ENCODE data around the gene LRRK2.
A peak's percentile ranks its signal among the peaks of the same experiment; 100 is the strongest.

The LRRK2 gene

DNA sequence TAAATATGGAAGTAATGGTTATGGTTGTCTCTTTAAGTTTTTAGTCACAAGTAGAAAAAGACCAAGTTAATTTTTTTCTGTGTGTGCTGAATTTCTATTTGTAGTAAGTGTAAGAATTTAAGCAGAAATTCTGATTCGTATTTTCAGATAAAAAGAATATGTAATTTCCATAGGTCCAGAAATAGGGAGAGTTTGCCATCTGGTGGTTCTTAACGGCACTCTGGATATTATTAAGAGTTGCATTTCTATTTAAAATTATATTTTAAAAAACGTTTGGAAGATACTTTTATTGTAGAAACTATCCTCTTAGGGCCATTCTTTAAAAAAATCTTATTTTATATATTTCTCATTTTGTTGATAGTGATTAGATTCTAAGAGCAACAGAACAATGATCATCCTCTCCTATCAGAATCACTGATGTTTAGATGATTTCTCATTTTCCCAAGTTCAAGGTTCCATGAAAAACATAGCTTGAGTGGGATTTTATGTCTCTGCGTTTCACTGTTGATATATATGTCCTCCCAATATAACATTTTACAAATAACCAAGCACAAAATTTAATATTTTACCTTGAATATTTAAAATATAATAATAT, 88.3 kb downstream of the LRRK2 start:
- no peak for DNase-seq (ENCODE audit: extremely low read depth, insufficient read length)
- no peaks in the 10 kb centered on the region for H3K27me3 ChIP-seq (replicated peaks; ENCODE audit: control insufficient read depth, insufficient read depth, low read length)
- no peak overlapping the region for H3K4me3 ChIP-seq (replicated peaks; ENCODE audit: low read depth, low read length)
- H3K36me3 ChIP-seq (ENCODE audit: control insufficient read depth, insufficient read depth, low read length), result no peaks in the 10 kb centered on the region; the same call in 1 of the 2 replicates
- TF ChIP-seq, protein P1, sequence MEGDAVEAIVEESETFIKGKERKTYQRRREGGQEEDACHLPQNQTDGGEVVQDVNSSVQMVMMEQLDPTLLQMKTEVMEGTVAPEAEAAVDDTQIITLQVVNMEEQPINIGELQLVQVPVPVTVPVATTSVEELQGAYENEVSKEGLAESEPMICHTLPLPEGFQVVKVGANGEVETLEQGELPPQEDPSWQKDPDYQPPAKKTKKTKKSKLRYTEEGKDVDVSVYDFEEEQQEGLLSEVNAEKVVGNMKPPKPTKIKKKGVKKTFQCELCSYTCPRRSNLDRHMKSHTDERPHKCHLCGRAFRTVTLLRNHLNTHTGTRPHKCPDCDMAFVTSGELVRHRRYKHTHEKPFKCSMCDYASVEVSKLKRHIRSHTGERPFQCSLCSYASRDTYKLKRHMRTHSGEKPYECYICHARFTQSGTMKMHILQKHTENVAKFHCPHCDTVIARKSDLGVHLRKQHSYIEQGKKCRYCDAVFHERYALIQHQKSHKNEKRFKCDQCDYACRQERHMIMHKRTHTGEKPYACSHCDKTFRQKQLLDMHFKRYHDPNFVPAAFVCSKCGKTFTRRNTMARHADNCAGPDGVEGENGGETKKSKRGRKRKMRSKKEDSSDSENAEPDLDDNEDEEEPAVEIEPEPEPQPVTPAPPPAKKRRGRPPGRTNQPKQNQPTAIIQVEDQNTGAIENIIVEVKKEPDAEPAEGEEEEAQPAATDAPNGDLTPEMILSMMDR (IDR thresholded peaks at IDR 0.05; ENCODE audit: insufficient read depth, low read length, poor library complexity, severe bottlenecking), result peak; percentile 41

DNA sequence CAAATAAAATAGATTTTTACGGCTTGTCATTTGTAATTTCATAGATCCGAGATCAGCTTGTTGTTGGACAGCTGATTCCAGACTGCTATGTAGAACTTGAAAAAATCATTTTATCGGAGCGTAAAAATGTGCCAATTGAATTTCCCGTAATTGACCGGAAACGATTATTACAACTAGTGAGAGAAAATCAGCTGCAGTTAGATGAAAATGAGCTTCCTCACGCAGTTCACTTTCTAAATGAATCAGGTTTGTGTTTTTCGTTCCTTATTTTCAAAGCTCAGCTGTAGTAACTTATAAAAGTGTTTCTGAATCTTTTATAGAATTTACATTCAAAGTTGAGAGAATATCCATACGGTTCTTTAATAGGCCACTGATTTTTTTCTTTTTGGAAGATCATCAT, 89.1 kb downstream of the LRRK2 start:
- DNase-seq (ENCODE audit: extremely low read depth, insufficient read length), result peak; percentile 38

DNA sequence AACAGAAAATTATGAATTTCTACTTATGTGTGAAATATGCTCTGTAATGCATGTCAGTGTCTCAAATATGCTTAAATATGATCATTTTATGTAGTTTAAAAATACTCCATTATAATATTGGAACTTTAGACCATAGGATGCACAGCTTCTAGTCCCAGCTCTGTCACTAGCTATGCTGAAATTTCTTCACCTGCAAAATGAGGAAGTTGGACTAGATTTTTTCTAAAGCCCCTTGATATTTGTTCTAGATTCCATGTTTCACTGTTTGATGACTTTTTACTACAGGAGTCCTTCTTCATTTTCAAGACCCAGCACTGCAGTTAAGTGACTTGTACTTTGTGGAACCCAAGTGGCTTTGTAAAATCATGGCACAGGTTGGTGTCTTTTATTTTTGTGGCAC, 90.1 kb downstream of the LRRK2 start:
- DNase-seq (ENCODE audit: extremely low read depth, insufficient read length), result no peak
- Histone ChIP-seq H3K27me3 (replicated peaks; ENCODE audit: control insufficient read depth, insufficient read depth, low read length) (no peaks in the 10 kb centered on the region), H3K4me3 (replicated peaks; ENCODE audit: low read depth, low read length) (no peak overlapping the region), H3K36me3 (ENCODE audit: control insufficient read depth, insufficient read depth, low read length) (no peaks in the 10 kb centered on the region; the same call in 1 of the 2 replicates)
- TF ChIP-seq, protein P1 (IDR thresholded peaks at IDR 0.05; ENCODE audit: insufficient read depth, low read length, poor library complexity, severe bottlenecking), result no peak

More for the DNA sequence above, 89.1 kb downstream of the LRRK2 start:
- no peaks in the 10 kb centered on the region; the same call in 1 of the 2 replicates for H3K36me3 ChIP-seq (ENCODE audit: control insufficient read depth, insufficient read depth, low read length)
- H3K4me3 ChIP-seq (replicated peaks; ENCODE audit: low read depth, low read length), result no peak overlapping the region
- TF ChIP-seq, protein P1 (IDR thresholded peaks at IDR 0.05; ENCODE audit: insufficient read depth, low read length, poor library complexity, severe bottlenecking), result no peak
- H3K27me3 ChIP-seq (replicated peaks; ENCODE audit: control insufficient read depth, insufficient read depth, low read length), result no peaks in the 10 kb centered on the region

DNA sequence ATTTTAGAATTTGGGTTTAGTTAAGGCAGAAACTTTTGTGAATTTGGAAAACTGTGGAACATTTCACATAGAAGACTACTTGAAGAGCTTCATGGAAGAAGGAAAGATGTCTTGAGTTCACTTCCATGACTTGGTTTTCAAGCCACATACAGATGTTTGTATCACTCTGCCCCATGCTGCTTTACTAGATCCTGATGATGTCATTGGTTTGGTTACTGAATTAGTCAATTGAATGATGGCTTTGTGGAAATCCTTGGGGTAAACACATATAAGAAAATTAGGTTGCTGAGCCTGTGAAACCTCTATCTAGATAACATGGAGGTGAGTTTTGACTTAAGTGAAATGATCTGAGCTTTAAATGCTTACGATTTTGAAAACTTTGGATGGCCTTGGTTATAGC, 90.6 kb downstream of the LRRK2 start:
- H3K4me3 ChIP-seq (replicated peaks; ENCODE audit: low read depth, low read length), result no peak overlapping the region

DNA sequence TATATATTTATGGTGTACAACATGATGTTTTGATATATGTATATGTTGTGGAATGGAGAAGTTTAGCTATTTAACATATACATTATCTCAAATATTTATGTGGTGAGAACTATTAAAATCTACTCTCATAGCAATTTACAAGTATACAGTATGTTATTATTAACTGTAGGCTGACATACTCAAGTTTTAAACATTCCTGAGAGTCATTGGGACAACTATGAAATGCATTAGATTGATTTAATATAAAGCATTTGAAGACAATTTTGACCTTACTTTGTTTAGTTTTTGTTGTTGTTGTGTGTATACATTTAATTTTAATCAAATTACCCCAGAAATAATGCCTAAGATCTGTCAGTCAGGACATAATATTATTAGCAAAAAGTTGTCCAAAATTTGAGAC, 99.5 kb downstream of the LRRK2 start:
- Histone ChIP-seq H3K36me3 (ENCODE audit: control insufficient read depth, insufficient read depth, low read length) (no peaks in the 10 kb centered on the region), H3K27me3 (replicated peaks; ENCODE audit: control insufficient read depth, insufficient read depth, low read length) (no peaks in the 10 kb centered on the region), H3K4me3 (replicated peaks; ENCODE audit: low read depth, low read length) (no peak overlapping the region)
- no peak for DNase-seq (ENCODE audit: extremely low read depth, insufficient read length)
- TF ChIP-seq, protein P1 (IDR thresholded peaks at IDR 0.05; ENCODE audit: insufficient read depth, low read length, poor library complexity, severe bottlenecking), result no peak

More for the DNA sequence above, 90.6 kb downstream of the LRRK2 start:
- no peak for DNase-seq (ENCODE audit: extremely low read depth, insufficient read length)
- TF ChIP-seq, protein P1 (IDR thresholded peaks at IDR 0.05; ENCODE audit: insufficient read depth, low read length, poor library complexity, severe bottlenecking), result no peak
- H3K36me3 ChIP-seq (ENCODE audit: control insufficient read depth, insufficient read depth, low read length), result no peaks in the 10 kb centered on the region; the same call in 1 of the 2 replicates
- no peaks in the 10 kb centered on the region for H3K27me3 ChIP-seq (replicated peaks; ENCODE audit: control insufficient read depth, insufficient read depth, low read length)
